GM08714 (cell line): ENCODE results near the gene KCNK3.

Experiments
- H3K4me3 ChIP-seq: fragments of 200-500 bp; sonication (Bioruptor generic); 2 replicates; pipeline ENCODE4 v1.5.1; 2014; ENCODE audit warnings: mild to moderate bottlenecking, low read length, inconsistent platforms
- ZNF274 ChIP-seq: IDR thresholded peaks from 2 replicates; pipeline ENCODE4 v1.6.1; 2012; ENCODE audit warnings: mild to moderate bottlenecking, low read depth, low read length

KCNK3 gene

GRCh38 chr2:26708457-26708856 lies 15.9 kb downstream of the KCNK3 start:
- no peak overlapping the region for H3K4me3 ChIP-seq
- no peak for TF ChIP-seq ZNF274

DNA sequence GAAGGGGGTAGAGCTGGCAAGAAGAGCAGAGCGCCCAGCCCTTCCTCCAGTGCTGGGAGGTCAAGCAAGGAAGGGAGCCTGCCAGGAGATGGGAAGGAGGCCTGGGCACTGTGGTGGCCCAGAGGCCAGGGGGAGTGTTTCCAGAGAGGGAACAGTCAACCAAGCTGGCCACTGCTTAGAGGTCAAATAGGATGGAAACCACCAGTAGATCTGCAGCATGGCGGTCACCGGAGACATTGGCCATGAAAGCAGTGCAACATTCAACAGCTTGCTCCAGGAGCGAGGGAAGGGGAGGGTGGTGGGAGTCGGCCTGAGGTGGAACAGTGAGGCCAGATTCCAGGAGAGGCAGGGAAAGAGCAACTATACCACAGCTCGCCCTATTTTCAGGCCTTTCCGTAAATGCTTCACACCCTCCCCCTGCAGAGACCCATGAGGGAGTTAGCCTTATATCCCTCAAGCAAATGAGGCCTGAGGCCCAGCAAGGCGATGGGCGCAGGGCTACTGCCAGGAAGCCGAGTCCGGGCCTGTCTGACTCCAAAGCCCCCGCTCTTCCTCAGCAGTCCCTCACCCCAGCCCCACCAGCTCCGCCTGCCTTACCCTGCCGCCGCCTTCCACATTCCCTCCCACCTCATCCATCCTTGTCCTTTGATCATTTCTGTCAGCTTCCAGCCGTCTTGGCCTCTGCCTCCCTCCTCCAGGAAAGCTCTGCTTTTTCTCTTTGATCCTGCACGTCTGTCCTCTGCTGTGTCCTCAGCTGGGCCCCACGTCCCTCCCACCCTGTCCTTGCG lies 17.0 kb downstream of the KCNK3 start:
- no peak overlapping the region for H3K4me3 ChIP-seq
- no peak for TF ChIP-seq ZNF274

GRCh38 chr2:26710145-26710544 lies 17.6 kb downstream of the KCNK3 start:
- H3K4me3 ChIP-seq: no peak overlapping the region
- TF ChIP-seq ZNF274: no peak

GRCh38 chr2:26710743-26711456 lies 18.4 kb downstream of the KCNK3 start:
- H3K4me3 ChIP-seq: no peak overlapping the region
- no peak for TF ChIP-seq ZNF274

- no peak overlapping the region for H3K4me3 ChIP-seq
- no peak for TF ChIP-seq ZNF274
Measured at GRCh38 chr2:26711457-26712161, 19.1 kb downstream of the KCNK3 start.

DNA sequence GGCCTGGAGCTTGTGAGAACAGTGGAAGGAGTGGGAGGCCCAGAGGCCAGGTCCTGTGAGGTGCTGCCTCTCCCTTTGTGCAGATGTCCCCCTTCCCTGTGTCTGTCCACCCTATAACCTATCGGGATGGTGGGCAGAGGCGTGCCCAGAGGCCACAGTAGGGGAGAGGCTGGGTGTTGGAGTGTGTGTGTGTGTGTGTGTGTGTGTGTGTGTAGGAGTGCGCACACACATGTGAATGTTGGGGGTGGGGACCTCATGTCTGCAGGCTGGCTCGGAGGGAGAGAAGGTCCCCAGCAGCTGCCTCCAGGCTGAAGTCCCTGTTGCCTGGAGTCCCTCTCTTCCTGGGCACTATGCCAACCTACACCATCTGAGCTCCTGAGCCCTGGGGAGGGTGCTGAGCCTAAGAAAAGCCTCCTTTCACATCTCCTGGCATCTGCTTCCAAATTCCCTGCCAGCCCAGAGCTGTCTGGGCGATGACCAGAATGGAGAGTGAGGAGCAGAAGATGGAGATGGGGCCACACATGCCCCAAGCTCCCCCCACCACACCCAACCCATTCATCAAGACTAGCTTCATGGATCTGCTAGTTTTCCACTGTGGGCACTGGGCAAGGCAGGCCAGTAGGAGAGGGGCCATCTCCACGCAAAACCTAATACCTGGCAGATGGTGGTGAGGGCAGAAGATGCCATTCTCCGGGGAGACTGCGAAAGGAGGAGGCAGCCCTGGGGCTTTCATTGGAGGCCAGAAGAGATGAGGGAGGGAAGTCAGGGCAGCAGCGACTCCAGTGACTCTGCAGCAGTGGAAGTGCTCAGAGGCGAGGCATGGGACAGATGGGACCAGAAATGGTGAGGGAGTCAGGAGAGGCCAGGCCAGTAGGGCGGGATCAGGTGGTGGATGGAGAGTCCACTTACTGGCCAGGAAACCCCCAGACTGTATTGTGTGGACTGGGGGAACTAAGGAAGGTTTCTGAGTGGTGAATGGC lies 20.3 kb downstream of the KCNK3 start:
- no peak for TF ChIP-seq ZNF274
- no peak overlapping the region for H3K4me3 ChIP-seq

GRCh38 chr2:26715528-26716270 lies 23.2 kb downstream of the KCNK3 start:
- no peak overlapping the region for H3K4me3 ChIP-seq
- TF ChIP-seq ZNF274: no peak

- TF ChIP-seq ZNF274: no peak
- H3K4me3 ChIP-seq: no peak overlapping the region
Measured at GRCh38 chr2:26716340-26716739, 23.8 kb downstream of the KCNK3 start.

DNA sequence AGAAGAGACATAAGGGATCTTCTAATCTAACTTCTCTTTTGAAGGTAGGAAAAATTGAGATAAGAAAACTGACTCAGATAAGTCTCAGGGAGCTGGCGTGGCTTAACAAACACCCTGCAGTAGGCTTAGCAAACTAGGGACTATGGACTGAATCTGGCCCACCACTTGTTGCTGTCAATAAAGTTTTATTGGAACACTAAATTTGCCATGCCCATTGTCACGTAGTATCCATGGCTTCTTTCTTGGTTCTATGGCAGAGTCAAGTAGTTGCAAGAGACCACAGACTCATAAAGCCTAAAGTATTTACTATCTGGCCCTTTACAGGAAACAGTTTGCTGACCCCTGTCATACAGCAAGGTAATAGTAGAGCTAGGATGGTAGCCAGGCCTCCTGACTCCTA lies 24.2 kb downstream of the KCNK3 start:
- no peak for TF ChIP-seq ZNF274
- H3K4me3 ChIP-seq: no peak overlapping the region

GRCh38 chr2:26717362-26717761 lies 24.8 kb downstream of the KCNK3 start:
- H3K4me3 ChIP-seq: no peak overlapping the region
- no peak for TF ChIP-seq ZNF274

DNA sequence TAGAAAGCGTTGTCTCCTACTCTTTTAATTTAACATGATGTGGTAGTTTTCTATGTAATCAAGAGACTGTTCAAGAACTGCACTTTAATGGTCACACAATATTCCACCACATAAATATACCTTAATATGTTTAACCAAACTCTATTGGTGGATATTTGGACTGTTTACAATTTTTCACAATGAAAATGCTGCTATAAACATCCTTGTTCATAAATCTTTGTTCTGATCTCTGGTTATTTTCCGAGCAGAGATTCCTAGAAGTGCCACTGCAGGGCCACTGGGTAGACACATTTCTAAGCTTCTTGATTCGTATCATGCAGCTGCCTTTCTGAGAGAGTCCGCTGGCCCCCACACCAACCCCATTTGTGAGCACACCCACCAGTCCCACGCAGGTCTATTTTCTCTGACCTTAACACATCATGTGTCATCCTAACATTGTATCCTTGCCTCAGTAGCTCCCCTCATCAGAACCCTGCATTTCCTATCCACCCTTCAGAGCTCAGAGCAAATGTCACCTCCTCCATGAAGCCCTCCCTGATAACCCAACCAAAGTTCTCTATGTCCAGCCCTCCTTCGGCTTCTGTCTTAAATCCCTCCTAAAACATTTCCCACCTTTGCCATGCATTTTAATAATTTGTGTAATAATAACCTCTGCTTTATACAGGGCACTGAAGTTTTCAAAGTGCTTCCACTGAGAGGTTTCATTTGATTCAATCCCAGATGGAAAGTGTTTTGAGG lies 26.6 kb downstream of the KCNK3 start:
- H3K4me3 ChIP-seq: no peak overlapping the region
- TF ChIP-seq ZNF274: no peak

- H3K4me3 ChIP-seq: no peak overlapping the region
Measured at GRCh38 chr2:26720322-26721114, 28.0 kb downstream of the KCNK3 start.

More at GRCh38 chr2:26720322-26721114, 28.0 kb downstream of the KCNK3 start:
- TF ChIP-seq ZNF274: no peak
